Skeletal muscle satellite cell (primary cell): ENCODE results near the gene C6orf15.

Experiments
- H3K27me3 ChIP-seq: 2 replicates; pipeline ENCODE4 v1.7.0; 2013; ENCODE audit warnings: low read length; ENCODE audit not compliant: control insufficient read depth, insufficient read depth
- H3K36me3 ChIP-seq: 2 replicates; pipeline ENCODE4 v1.7.0; 2013; ENCODE audit warnings: mild to moderate bottlenecking, control low read depth, low read length; ENCODE audit not compliant: insufficient read depth
- H3K4me1 ChIP-seq: 2 replicates; pipeline ENCODE4 v1.7.0; 2013; ENCODE audit warnings: low read length; ENCODE audit not compliant: control insufficient read depth, insufficient read depth
- H3K4me2 ChIP-seq: 2 replicates; pipeline ENCODE4 v1.7.0; 2013; ENCODE audit warnings: mild to moderate bottlenecking, low read length
- H3K4me3 ChIP-seq: 2 replicates; pipeline ENCODE4 v1.7.0; 2013; ENCODE audit warnings: low read length
- H3K9ac ChIP-seq: 2 replicates; pipeline ENCODE4 v1.7.0; 2013; ENCODE audit warnings: mild to moderate bottlenecking, low read depth, low read length, moderate library complexity
- H3K9me3 ChIP-seq: replicated peaks from 2 replicates; pipeline ENCODE4 v1.7.0; 2013; ENCODE audit warnings: mild to moderate bottlenecking, control low read depth, low read length

Gene C6orf15

GRCh38 chr6:31144970-31145340, 32.6 kb upstream of the C6orf15 start:
- Histone ChIP-seq H3K9me3 (no peaks in the 10 kb centered on the region), H3K36me3 (peaks cover 15% of the 10 kb centered on the region)

DNA sequence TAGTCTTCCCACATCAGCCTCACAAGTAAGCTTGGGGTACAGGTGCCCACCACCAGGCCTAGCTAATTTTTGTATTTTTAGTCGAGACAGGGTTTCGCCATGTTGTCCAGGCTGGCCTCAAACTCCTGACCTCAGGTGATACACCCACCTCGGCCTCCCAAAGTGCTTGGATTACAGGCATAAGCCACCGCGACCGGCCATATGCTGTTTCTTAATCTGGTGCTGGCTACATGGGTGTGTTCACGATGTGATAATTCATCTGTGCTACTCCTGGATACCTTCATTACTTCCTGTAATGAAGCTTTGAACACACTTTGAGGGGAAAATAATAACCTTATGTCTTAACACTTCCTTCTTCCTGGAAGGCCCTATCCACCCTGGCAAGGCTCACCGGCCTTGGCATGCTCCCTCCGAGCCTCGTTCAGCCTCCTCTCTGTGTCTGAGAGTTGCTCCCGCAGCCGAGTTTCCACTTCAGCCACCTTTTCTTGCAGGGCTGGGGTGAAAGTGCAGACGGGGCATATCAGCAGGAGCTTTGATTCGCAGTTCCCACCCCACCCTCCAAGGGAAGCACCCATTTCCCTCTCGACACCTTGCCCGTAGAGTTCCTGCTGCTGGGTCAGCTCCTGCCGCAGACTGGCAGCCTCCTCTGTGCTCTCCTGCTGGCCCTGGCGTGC, 32.1 kb upstream of the C6orf15 start:
- H3K9ac ChIP-seq, result no peak overlapping the region
- no peak overlapping the region for H3K4me3 ChIP-seq
- H3K27me3 ChIP-seq, result no peaks in the 10 kb centered on the region

More at GRCh38 chr6:31144970-31145340, 32.6 kb upstream of the C6orf15 start:
- no peak overlapping the region for H3K9ac ChIP-seq
- no peaks in the 10 kb centered on the region for H3K27me3 ChIP-seq
- peaks cover 6% of the 10 kb centered on the region for H3K4me1 ChIP-seq
- no peak overlapping the region for H3K4me2 ChIP-seq
- no peak overlapping the region for H3K4me3 ChIP-seq

DNA sequence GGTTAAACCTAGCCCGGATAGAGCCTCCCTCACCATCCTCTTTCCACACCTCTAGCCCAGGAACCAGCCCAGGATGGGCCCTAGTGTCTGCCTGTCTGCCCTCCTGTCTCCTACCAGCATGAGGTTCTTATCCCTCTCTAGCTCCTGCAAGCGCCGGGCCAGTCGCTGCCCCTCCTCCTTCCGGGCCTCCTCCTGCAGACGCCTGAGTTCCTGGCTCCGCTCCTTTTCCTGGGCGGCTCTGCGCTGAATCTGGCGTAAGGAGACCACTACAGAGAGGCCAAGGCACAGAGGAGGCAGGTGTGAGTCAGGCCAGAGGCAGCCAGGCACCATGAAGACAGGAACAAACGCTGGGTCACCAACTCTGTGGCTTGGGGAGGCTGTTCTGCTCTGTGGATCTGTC, 30.8 kb upstream of the C6orf15 start:
- Histone ChIP-seq H3K36me3 (peaks cover 13% of the 10 kb centered on the region), H3K9ac (no peak overlapping the region), H3K4me2 (no peak overlapping the region), H3K27me3 (no peaks in the 10 kb centered on the region), H3K4me1 (peaks cover 6% of the 10 kb centered on the region), H3K9me3 (no peaks in the 10 kb centered on the region), H3K4me3 (no peak overlapping the region)

More for the DNA sequence above, 32.1 kb upstream of the C6orf15 start:
- H3K9me3 ChIP-seq, result no peaks in the 10 kb centered on the region
- H3K4me1 ChIP-seq, result peaks cover 6% of the 10 kb centered on the region
- H3K4me2 ChIP-seq, result no peak overlapping the region
- peaks cover 15% of the 10 kb centered on the region for H3K36me3 ChIP-seq

GRCh38 chr6:31142361-31142761, 30.0 kb upstream of the C6orf15 start:
- Histone ChIP-seq H3K9me3 (no peaks in the 10 kb centered on the region), H3K4me2 (no peak overlapping the region), H3K4me1 (peaks cover 9% of the 10 kb centered on the region), H3K27me3 (no peaks in the 10 kb centered on the region), H3K4me3 (no peak overlapping the region), H3K9ac (no peak overlapping the region), H3K36me3 (peaks cover 13% of the 10 kb centered on the region)

DNA sequence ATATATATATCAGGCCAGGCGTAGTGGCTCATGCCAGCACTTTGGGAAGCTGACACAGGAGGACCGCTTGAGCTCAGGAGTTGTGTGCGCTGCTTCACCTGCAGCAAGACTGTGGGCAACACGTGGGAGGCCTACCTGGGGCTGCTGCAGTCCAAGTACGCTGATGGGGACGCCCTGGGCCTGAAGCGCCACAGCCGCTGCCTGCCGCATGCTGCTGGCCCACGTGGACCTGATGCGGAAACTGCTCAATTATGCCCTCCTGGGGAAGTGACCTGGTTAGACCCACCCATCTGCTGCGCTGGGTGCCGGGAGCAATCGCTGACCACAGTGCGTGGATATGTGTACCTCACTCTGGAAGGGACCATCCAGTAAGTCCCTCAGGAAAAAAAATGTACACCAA, 28.3 kb upstream of the C6orf15 start:
- peaks cover 13% of the 10 kb centered on the region for H3K36me3 ChIP-seq
- no peak overlapping the region for H3K4me3 ChIP-seq
- peaks cover 9% of the 10 kb centered on the region for H3K4me1 ChIP-seq
- H3K4me2 ChIP-seq, result no peak overlapping the region
- H3K9me3 ChIP-seq, result no peaks in the 10 kb centered on the region
- no peak overlapping the region for H3K9ac ChIP-seq
- no peaks in the 10 kb centered on the region for H3K27me3 ChIP-seq

DNA sequence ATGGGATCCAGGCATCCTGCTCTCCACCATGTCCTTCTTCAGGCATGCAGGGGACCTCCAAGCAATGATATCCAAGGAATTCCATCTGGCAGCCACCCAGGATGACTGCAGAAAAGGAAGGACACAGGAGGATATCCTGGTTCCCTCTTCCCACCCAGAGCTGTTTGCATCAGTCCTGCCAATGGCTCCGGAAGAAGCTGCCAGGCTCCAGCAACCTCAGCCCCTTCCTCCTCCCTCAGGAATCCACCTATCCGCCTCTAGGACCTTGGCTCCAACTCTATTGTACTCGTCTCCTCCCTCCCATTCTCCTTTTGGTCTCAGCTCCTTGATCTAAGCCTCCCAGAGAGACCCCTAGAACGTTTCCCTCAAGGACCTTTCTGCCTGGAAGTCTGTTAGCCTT, 27.2 kb upstream of the C6orf15 start:
- peaks cover 9% of the 10 kb centered on the region for H3K4me1 ChIP-seq
- peaks cover 13% of the 10 kb centered on the region for H3K36me3 ChIP-seq
- no peak overlapping the region for H3K4me3 ChIP-seq
- no peaks in the 10 kb centered on the region for H3K27me3 ChIP-seq
- H3K4me2 ChIP-seq, result no peak overlapping the region
- no peaks in the 10 kb centered on the region for H3K9me3 ChIP-seq
- no peak overlapping the region for H3K9ac ChIP-seq

GRCh38 chr6:31138982-31139381, 26.6 kb upstream of the C6orf15 start, which contains the start of gene PSORS1C2:
Gene PSORS1C2, minus strand, starts transcription at chr6:31139066. Its CDS starts 40 bp downstream, at chr6:31139026.
- H3K4me2 ChIP-seq, result peak within 1 kb of the TSS; percentile 92

GRCh38 chr6:31135710-31136109, 23.3 kb upstream of the C6orf15 start:
- Histone ChIP-seq H3K27me3 (no peaks in the 10 kb centered on the region), H3K9me3 (no peaks in the 10 kb centered on the region), H3K4me3 (no peak overlapping the region), H3K4me1 (peaks cover 3% of the 10 kb centered on the region), H3K4me2 (no peak overlapping the region), H3K9ac (no peak overlapping the region), H3K36me3 (no peaks in the 10 kb centered on the region)

More at GRCh38 chr6:31138982-31139381, 26.6 kb upstream of the C6orf15 start, which contains the start of gene PSORS1C2:
- Histone ChIP-seq H3K4me3 (no peak within 1 kb of the TSS), H3K4me1 (peaks cover 9% of the 10 kb centered on the region), H3K27me3 (no peaks in the 10 kb centered on the region), H3K9me3 (no peaks in the 10 kb centered on the region), H3K36me3 (peaks cover 13% of the 10 kb centered on the region), H3K9ac (no peak within 1 kb of the TSS)

DNA sequence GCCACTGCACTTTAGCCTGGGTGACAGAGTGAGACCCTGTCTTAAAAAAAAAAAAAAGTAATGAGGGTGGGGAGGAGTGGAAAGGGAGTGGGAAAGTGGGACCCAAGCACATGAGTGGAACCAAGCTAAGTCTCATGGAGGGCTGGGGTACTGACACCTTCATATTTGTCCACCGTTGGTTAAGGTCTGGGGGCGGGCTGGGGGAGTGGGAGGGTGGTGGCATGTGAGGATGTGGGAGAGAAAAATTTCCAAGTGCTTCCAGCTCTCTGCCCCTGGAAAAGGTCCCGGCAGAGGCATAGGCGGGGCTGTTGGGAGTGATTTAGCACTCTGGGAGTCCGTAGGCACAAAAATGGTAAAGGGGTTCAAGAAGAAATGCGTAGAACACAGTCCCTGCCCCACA, 20.4 kb upstream of the C6orf15 start:
- no peak overlapping the region for H3K4me2 ChIP-seq
- no peaks in the 10 kb centered on the region for H3K9me3 ChIP-seq
- H3K4me3 ChIP-seq, result no peak overlapping the region
- H3K4me1 ChIP-seq, result peaks cover 3% of the 10 kb centered on the region
- no peak overlapping the region for H3K9ac ChIP-seq
- H3K36me3 ChIP-seq, result no peaks in the 10 kb centered on the region
- peaks cover 4% of the 10 kb centered on the region for H3K27me3 ChIP-seq

- H3K9ac ChIP-seq, result no peak overlapping the region
- no peaks in the 10 kb centered on the region for H3K4me1 ChIP-seq
- no peaks in the 10 kb centered on the region for H3K36me3 ChIP-seq
- no peak overlapping the region for H3K4me3 ChIP-seq
- H3K27me3 ChIP-seq, result peaks cover 4% of the 10 kb centered on the region
- no peak overlapping the region for H3K4me2 ChIP-seq
- H3K9me3 ChIP-seq, result no peaks in the 10 kb centered on the region
These were observed 19.2 kb upstream of the C6orf15 start for GRCh38 chr6:31131595-31131994.

GRCh38 chr6:31130751-31131150, 18.4 kb upstream of the C6orf15 start:
- H3K4me2 ChIP-seq, result no peak overlapping the region
- H3K4me1 ChIP-seq, result peaks cover 7% of the 10 kb centered on the region
- peaks cover 4% of the 10 kb centered on the region for H3K27me3 ChIP-seq
- no peaks in the 10 kb centered on the region for H3K9me3 ChIP-seq
- H3K9ac ChIP-seq, result no peak overlapping the region
- no peaks in the 10 kb centered on the region for H3K36me3 ChIP-seq
- H3K4me3 ChIP-seq, result no peak overlapping the region

GRCh38 chr6:31129130-31129529, 16.8 kb upstream of the C6orf15 start:
- H3K4me1 ChIP-seq, result peaks cover 17% of the 10 kb centered on the region

More at GRCh38 chr6:31129130-31129529, 16.8 kb upstream of the C6orf15 start:
- H3K36me3 ChIP-seq, result no peaks in the 10 kb centered on the region
- H3K4me3 ChIP-seq, result no peak overlapping the region
- H3K27me3 ChIP-seq, result peaks cover 4% of the 10 kb centered on the region
- H3K4me2 ChIP-seq, result no peak overlapping the region
- no peak overlapping the region for H3K9ac ChIP-seq
- no peaks in the 10 kb centered on the region for H3K9me3 ChIP-seq
